Neural progenitor cell (in vitro differentiated cells): Measurements from ENCODE around the gene CD81. TPM values are rescaled to one million over a fixed set of nuclear protein-coding genes. Genes with fewer than 3 reads are reported as not detected.

Experiments used
- DNase-seq: peaks from one replicate; pipeline ENCODE4 v3.0.0-alpha.2; 2016; ENCODE audit warnings: low spot score
- H2AFZ ChIP-seq: fragments of 200-600 bp; sonication (generic); replicated peaks from 2 replicates; pipeline ENCODE4 v1.6.1; 2016; ENCODE audit warnings: antibody characterized with exemption
- H3F3A ChIP-seq: fragments of 200-600 bp; sonication (generic); 2 replicates; pipeline ENCODE4 v1.6.1; 2016; ENCODE audit warnings: antibody characterized with exemption, low read depth
- H3K27ac ChIP-seq: fragments of 200-600 bp; sonication (generic); 2 replicates; pipeline ENCODE4 v1.5.1; 2016; ENCODE audit warnings: mild to moderate bottlenecking
- H3K27me3 ChIP-seq: fragments of 200-600 bp; sonication (generic); 2 replicates; pipeline ENCODE4 v1.6.1; 2016; ENCODE audit warnings: mild to moderate bottlenecking, moderate library complexity
- H3K36me3 ChIP-seq: fragments of 200-600 bp; sonication (generic); 2 replicates; pipeline ENCODE4 v1.5.1; 2016
- H3K4me1 ChIP-seq: fragments of 200-600 bp; sonication (generic); 2 replicates; pipeline ENCODE4 v1.6.1; 2016; ENCODE audit warnings: mixed run types
- H3K4me2 ChIP-seq: fragments of 200-600 bp; sonication (generic); 2 replicates; pipeline ENCODE4 v1.6.1; 2016
- H3K4me3 ChIP-seq: fragments of 200-600 bp; sonication (generic); 2 replicates; pipeline ENCODE4 v1.5.1; 2016
- H3K79me2 ChIP-seq: fragments of 200-600 bp; sonication (generic); 2 replicates; pipeline ENCODE4 v1.6.1; 2016; ENCODE audit warnings: low read depth
- H3K9ac ChIP-seq: fragments of 200-600 bp; sonication (generic); 2 replicates; pipeline ENCODE4 v1.6.1; 2016
- H3K9me3 ChIP-seq: fragments of 200-600 bp; sonication (generic); 2 replicates; pipeline ENCODE4 v1.5.1; 2016; ENCODE audit warnings: low read depth
- H4K20me1 ChIP-seq: fragments of 200-600 bp; sonication (generic); 2 replicates; pipeline ENCODE4 v1.6.1; 2016; ENCODE audit warnings: low read depth
- H3K27ac Mint-ChIP-seq: 3 replicates; pipeline ENCODE4 v1.8.0; 2021; ENCODE audit warnings: mixed read lengths
- H3K27me3 Mint-ChIP-seq: 2 replicates; pipeline ENCODE4 v1.8.0; 2022; ENCODE audit warnings: low read depth, mild to moderate bottlenecking, inconsistent platforms, moderate library complexity, mixed read lengths; ENCODE audit not compliant: insufficient read depth
- H3K36me3 Mint-ChIP-seq: 3 replicates; pipeline ENCODE4 v1.8.0; 2021; ENCODE audit warnings: mixed read lengths
- H3K4me1 Mint-ChIP-seq: 3 replicates; pipeline ENCODE4 v1.8.0; 2021; ENCODE audit warnings: mixed read lengths
- H3K4me3 Mint-ChIP-seq: 3 replicates; pipeline ENCODE4 v1.8.0; 2021; ENCODE audit warnings: mild to moderate bottlenecking, moderate library complexity, mixed read lengths
- H3K9me3 Mint-ChIP-seq: 3 replicates; pipeline ENCODE4 v1.8.0; 2020; ENCODE audit warnings: mixed read lengths
- CTCF ChIP-seq: fragments of 200-600 bp; sonication (generic); IDR thresholded peaks from 2 replicates; pipeline ENCODE4 v1.5.1; 2017; ENCODE audit warnings: antibody characterized with exemption, mild to moderate bottlenecking
- EZH2 ChIP-seq: fragments of 200-600 bp; sonication (generic); IDR thresholded peaks from 2 replicates; pipeline ENCODE4 v1.6.1; 2017; ENCODE audit warnings: antibody characterized with exemption, mild to moderate bottlenecking, moderate library complexity
- EZH2phosphoT487 ChIP-seq: fragments of 200-600 bp; sonication (generic); IDR thresholded peaks from 2 replicates; pipeline ENCODE4 v1.6.1; 2017; ENCODE audit warnings: antibody characterized with exemption
- total RNA-seq: library from RNA; depleted of rRNA; stranded (reverse); fragments of >200 nt; gene quantifications from 2 replicates; pipeline ENCODE4 v1.2.3, GENCODE V29; 2015; ENCODE audit warnings: low replicate concordance

The CD81 gene
- total RNA-seq, 1 donor from 2014 or later, result 87.6 TPM

- no peak for DNase-seq
- Histone ChIP-seq H3K79me2 (no peaks in the 10 kb centered on the region), H3K4me3 (no peak overlapping the region), H3K27ac (no peak overlapping the region), H4K20me1 (no peaks in the 10 kb centered on the region), H3K4me1 (no peaks in the 10 kb centered on the region), H3K36me3 (no peaks in the 10 kb centered on the region), H3K9ac (no peak overlapping the region), H3K27me3 (no peaks in the 10 kb centered on the region), H3K4me2 (no peak overlapping the region), H2AFZ (no peak overlapping the region), H3F3A (no peaks in the 10 kb centered on the region), H3K9me3 (no peaks in the 10 kb centered on the region)
- Mint-ChIP-seq H3K9me3 (no peaks in the 10 kb centered on the region), H3K27ac (no peak overlapping the region), H3K4me1 (no peaks in the 10 kb centered on the region), H3K36me3 (no peaks in the 10 kb centered on the region), H3K27me3 (peaks cover 5% of the 10 kb centered on the region), H3K4me3 (no peak overlapping the region)
- TF ChIP-seq EZH2, result no peak
- TF ChIP-seq CTCF, result no peak
- no peak for TF ChIP-seq EZH2phosphoT487
Measured at GRCh38 chr11:2427721-2428321, 50.7 kb downstream of the CD81 start.

- TF ChIP-seq CTCF (peak; percentile 94), EZH2 (no peak), EZH2phosphoT487 (no peak)
- no peaks in the 10 kb centered on the region for H3K79me2 ChIP-seq
- H3K36me3 Mint-ChIP-seq, result no peaks in the 10 kb centered on the region
- H3K36me3 ChIP-seq, result no peaks in the 10 kb centered on the region
- H3K4me3 Mint-ChIP-seq, result no peak overlapping the region
- no peaks in the 10 kb centered on the region for H3K27me3 ChIP-seq
- H3K27ac Mint-ChIP-seq, result no peak overlapping the region
- no peaks in the 10 kb centered on the region for H3F3A ChIP-seq
- no peak overlapping the region for H3K4me3 ChIP-seq
- no peaks in the 10 kb centered on the region for H3K9me3 Mint-ChIP-seq
- no peak overlapping the region for H3K27ac ChIP-seq
- peak; percentile 85 for DNase-seq
- peaks cover 5% of the 10 kb centered on the region for H3K27me3 Mint-ChIP-seq
- H3K4me2 ChIP-seq, result no peak overlapping the region
- H3K9me3 ChIP-seq, result no peaks in the 10 kb centered on the region
- no peaks in the 10 kb centered on the region for H4K20me1 ChIP-seq
- H3K4me1 ChIP-seq, result no peaks in the 10 kb centered on the region
- no peaks in the 10 kb centered on the region for H3K4me1 Mint-ChIP-seq
- H3K9ac ChIP-seq, result no peak overlapping the region
- no peak overlapping the region for H2AFZ ChIP-seq
Measured at GRCh38 chr11:2428322-2428795, 51.2 kb downstream of the CD81 start.

- Mint-ChIP-seq H3K4me1 (no peaks in the 10 kb centered on the region), H3K36me3 (no peaks in the 10 kb centered on the region), H3K27me3 (peaks cover 5% of the 10 kb centered on the region), H3K27ac (no peak overlapping the region), H3K9me3 (no peaks in the 10 kb centered on the region), H3K4me3 (no peak overlapping the region)
- Histone ChIP-seq H3K27ac (no peak overlapping the region), H3K9ac (no peak overlapping the region), H2AFZ (no peak overlapping the region), H3K27me3 (peaks cover 16% of the 10 kb centered on the region), H3F3A (no peaks in the 10 kb centered on the region), H3K4me2 (no peak overlapping the region), H3K79me2 (no peaks in the 10 kb centered on the region), H3K9me3 (no peaks in the 10 kb centered on the region), H3K36me3 (no peaks in the 10 kb centered on the region), H3K4me3 (no peak overlapping the region), H3K4me1 (no peaks in the 10 kb centered on the region), H4K20me1 (no peaks in the 10 kb centered on the region)
- no peak for DNase-seq
- TF ChIP-seq EZH2 (no peak), CTCF (no peak), EZH2phosphoT487 (no peak)
Measured at GRCh38 chr11:2431395-2431794, 54.3 kb downstream of the CD81 start.
